Prostate gland (tissue), 2 donors: Measurements from ENCODE around the gene SP7. TPM values are rescaled to one million over a fixed set of nuclear protein-coding genes. Genes with fewer than 3 reads are reported as not detected.
A peak's percentile ranks its signal among the peaks of the same experiment; 100 is the strongest.

Source experiments
- DNase-seq: peaks from one replicate; pipeline ENCODE4 v3.0.0-alpha.2; 2019; ENCODE audit warnings: low spot score
- H3K27ac ChIP-seq, 2 donors: fragments of 200-600 bp; sonication (generic); 2 replicates each; pipeline ENCODE4 v1.5.1; 2017 to 2019
- H3K27me3 ChIP-seq: fragments of 200-600 bp; sonication (generic); replicated peaks from 2 replicates; pipeline ENCODE4 v1.5.1; 2019; ENCODE audit not compliant: insufficient read depth
- H3K36me3 ChIP-seq, 2 donors: fragments of 200-600 bp; sonication (generic); 1 replicate in 1 of 2; 2 replicates in 1 of 2; pipeline versions ENCODE4 v1.5.1 to v1.8.1; 2017 to 2019
- H3K4me1 ChIP-seq: fragments of 200-600 bp; sonication (generic); replicated peaks from 2 replicates; pipeline ENCODE4 v1.5.1; 2019
- H3K4me3 ChIP-seq, 2 donors: fragments of 200-600 bp; sonication (generic); 2 replicates each; pipeline ENCODE4 v1.5.1; 2017 to 2019
- H3K9me3 ChIP-seq: fragments of 200-600 bp; sonication (generic); 2 replicates; pipeline ENCODE4 v1.5.1; 2017
- POLR2A ChIP-seq: fragments of 450-650 bp; IDR thresholded peaks from one replicate; pipeline ENCODE4 v1.6.1; 2016; ENCODE audit warnings: antibody characterized with exemption, mild to moderate bottlenecking
- POLR2AphosphoS5 ChIP-seq: sonication (generic); formaldehyde crosslinking; IDR thresholded peaks from one replicate; pipeline ENCODE4 v1.6.1; 2017; ENCODE audit warnings: antibody characterized with exemption
- WGBS: methylation state at CpG from one replicate; pipeline ENCODE4 v1.1.5; 2018; 5-methylcytosine and 5-hydroxymethylcytosine counted together
- intact Hi-C: fragments of 100-400 bp; cut with DNase I; formaldehyde crosslinking; loops from one replicate; pipeline ENCODE4 v1.14.2; 2022
- total RNA-seq, 2 donors: library from RNA; depleted of rRNA; stranded (reverse); fragments of >200 nt; gene quantifications; one replicate each; pipeline ENCODE4 v1.1.0, GENCODE V29; 2016
- TF ChIP-seq, protein P1 (sequence below), 4 experiments: fragments of 200-600 bp in 2 of 4; fragments of 450-650 bp in 2 of 4; sonication (generic) in 2 of 4; IDR thresholded peaks; 1 replicate in 3 of 4; 2 replicates in 1 of 4; pipeline ENCODE4 v1.5.1; 2016 to 2019; ENCODE audit warnings: antibody characterized with exemption in 4 of 4, mild to moderate bottlenecking in 2 of 4, moderate library complexity in 2 of 4

Gene SP7
- total RNA-seq, 2 donors from 2014 or later = not detected

DNA sequence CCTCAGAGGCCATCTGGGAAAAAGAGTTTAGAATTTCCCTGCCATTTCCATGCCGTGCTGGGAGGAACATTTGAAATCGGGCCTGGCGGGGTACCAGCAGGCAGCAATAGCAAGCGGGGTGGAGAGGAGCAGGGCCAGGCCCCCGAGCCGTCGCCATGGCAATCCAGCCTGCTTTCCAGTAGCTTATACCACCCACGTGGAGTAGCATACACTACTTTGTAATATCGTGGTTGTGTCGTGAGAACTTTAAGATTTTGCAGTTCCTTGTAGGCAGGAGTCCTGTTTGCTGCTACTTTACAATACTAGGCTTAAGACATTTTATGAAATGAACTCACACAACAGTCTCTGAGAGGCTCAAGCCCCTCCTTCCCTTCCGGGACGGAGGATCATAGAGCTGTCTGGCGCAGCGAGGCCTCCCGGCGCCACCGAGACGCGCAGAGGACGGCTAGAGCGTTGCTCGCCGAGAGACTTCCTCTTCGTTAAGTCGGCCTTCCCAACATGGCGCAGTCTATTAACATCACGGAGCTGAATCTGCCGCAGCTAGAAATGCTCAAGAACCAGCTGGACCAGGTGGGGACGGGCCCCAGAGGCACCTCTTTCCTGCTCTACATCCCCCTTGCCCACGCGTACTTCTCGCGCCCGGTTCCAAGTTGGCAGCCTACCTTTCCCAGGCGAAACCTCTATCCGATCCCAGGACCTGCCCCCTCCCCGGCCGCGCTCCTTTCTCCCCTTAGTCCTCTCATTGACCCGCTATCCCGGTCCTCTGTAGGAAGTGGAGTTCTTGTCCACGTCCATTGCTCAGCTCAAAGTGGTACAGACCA is 40.9 kb downstream of the SP7 start, which contains the start of gene PFDN5:
TSS of gene PFDN5 (plus strand) at position 473 of the 821 bp plus-strand sequence. CDS start at position 499, 26 bp downstream.
- Histone ChIP-seq H3K27ac (peak within 1 kb of the TSS; percentile 77 to 79), H3K27me3 (no peaks in the 10 kb centered on the region), H3K9me3 (no peaks in the 10 kb centered on the region), H3K36me3 (peaks cover 0 to 7% of the 10 kb centered on the region in 2 donors), H3K4me1 (peaks cover 3% of the 10 kb centered on the region), H3K4me3 (peak within 1 kb of the TSS; percentile 58 to 87)
- TF ChIP-seq POLR2AphosphoS5 (peak; percentile 96), POLR2A (peak; percentile 74)
- TF ChIP-seq, protein P1, sequence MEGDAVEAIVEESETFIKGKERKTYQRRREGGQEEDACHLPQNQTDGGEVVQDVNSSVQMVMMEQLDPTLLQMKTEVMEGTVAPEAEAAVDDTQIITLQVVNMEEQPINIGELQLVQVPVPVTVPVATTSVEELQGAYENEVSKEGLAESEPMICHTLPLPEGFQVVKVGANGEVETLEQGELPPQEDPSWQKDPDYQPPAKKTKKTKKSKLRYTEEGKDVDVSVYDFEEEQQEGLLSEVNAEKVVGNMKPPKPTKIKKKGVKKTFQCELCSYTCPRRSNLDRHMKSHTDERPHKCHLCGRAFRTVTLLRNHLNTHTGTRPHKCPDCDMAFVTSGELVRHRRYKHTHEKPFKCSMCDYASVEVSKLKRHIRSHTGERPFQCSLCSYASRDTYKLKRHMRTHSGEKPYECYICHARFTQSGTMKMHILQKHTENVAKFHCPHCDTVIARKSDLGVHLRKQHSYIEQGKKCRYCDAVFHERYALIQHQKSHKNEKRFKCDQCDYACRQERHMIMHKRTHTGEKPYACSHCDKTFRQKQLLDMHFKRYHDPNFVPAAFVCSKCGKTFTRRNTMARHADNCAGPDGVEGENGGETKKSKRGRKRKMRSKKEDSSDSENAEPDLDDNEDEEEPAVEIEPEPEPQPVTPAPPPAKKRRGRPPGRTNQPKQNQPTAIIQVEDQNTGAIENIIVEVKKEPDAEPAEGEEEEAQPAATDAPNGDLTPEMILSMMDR (IDR thresholded peaks at IDR 0.05) = peak in 2 of 4 experiments; percentile 48 to 53
- WGBS = 1% methylated on average over 42 of the region's 42 CpGs
- DNase-seq = peak; percentile 89
- intact Hi-C loops = loop anchor here (5.0 kb wide), 1 partner anchor 43 kb away; a partner anchor contains a TSS

DNA sequence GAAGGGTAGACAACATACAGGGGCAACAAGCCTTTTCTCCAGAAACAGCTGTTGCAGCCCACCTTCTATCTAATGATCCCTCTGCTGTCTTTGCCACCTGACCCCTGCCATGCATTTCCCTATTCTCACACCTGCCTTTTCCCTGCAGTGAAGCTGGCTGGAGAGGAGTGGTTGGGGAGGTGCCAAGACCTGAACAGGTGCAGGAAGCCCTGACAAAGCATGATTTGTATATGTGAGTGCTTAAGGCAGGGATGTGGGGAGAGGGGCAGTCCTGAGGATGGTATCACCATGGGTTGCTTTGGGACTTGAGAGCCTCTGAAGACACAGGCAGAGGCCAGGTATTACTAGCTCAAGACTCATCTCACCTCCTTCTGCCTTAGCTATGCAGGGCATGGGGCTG is 43.7 kb downstream of the SP7 start:
- no peak for DNase-seq
- H3K36me3 ChIP-seq = no peaks in the 10 kb centered on the region
- no peak overlapping the region for H3K27ac ChIP-seq
- no peak overlapping the region for H3K4me3 ChIP-seq
- H3K4me1 ChIP-seq = no peaks in the 10 kb centered on the region
- intact Hi-C loops = no loop called here
- H3K27me3 ChIP-seq = no peaks in the 10 kb centered on the region
- H3K9me3 ChIP-seq = no peaks in the 10 kb centered on the region
- TF ChIP-seq POLR2A = no peak
- TF ChIP-seq, protein P1 (IDR thresholded peaks at IDR 0.05) = no peak
- TF ChIP-seq POLR2AphosphoS5 = no peak

DNA sequence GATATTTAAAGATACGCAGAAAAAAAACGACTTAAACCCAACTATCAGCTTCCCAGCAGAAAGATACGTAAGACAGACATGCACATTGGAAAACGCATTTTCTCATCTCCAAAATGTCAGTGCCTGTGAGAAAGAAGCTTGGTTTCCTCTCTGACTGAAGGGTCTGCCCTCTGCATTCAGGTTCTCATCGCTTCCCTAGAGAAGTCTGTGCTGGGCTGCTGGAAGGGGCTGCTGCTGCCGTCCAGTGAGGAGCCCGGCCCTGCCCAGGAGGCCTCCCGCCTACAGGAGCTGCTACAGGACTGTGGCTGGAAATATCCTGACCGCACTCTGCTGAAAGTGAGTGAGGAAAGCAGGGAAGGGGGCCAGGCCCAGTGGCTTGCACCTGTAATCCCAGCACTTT is 45.5 kb downstream of the SP7 start:
- TF ChIP-seq POLR2A (no peak), POLR2AphosphoS5 (no peak)
- TF ChIP-seq, protein P1 (IDR thresholded peaks at IDR 0.05) = no peak
- H3K4me3 ChIP-seq = no peak overlapping the region
- 97% methylated on average over 9 of the region's 9 CpGs for WGBS
- H3K27ac ChIP-seq = no peak overlapping the region
- H3K4me1 ChIP-seq = peaks cover 8% of the 10 kb centered on the region
- DNase-seq = no peak
- no peaks in the 10 kb centered on the region for H3K27me3 ChIP-seq
- no peaks in the 10 kb centered on the region for H3K9me3 ChIP-seq
- intact Hi-C loops = no loop called here
- H3K36me3 ChIP-seq = no peaks in the 10 kb centered on the region

DNA sequence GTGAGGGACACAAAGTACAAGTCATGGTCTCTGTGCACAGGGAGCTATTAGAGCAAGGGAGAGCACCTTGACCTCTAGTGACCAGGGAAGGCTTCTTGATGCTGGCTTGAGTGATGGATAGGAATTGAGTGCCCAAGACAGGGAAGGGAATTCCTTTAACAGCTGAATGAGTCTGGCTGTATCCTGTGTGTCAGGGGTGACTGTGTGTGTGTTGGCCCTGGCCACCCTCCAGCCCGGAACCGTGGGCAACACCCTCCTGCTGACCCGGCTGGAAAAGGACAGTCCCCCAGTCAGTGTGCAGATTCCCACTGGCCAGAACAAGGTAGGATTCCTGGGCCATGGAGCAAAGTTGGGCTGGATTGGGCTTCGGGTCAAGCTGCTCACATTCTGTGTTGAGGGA is 46.3 kb downstream of the SP7 start:
- Histone ChIP-seq H3K27ac (no peak overlapping the region), H3K36me3 (no peaks in the 10 kb centered on the region), H3K9me3 (no peaks in the 10 kb centered on the region), H3K27me3 (no peaks in the 10 kb centered on the region), H3K4me3 (no peak overlapping the region), H3K4me1 (peaks cover 8% of the 10 kb centered on the region)
- TF ChIP-seq POLR2A (no peak), POLR2AphosphoS5 (no peak)
- TF ChIP-seq, protein P1 (IDR thresholded peaks at IDR 0.05) = no peak
- no peak for DNase-seq
- WGBS = 95% methylated on average over 4 of the region's 4 CpGs
- intact Hi-C loops = no loop called here

DNA sequence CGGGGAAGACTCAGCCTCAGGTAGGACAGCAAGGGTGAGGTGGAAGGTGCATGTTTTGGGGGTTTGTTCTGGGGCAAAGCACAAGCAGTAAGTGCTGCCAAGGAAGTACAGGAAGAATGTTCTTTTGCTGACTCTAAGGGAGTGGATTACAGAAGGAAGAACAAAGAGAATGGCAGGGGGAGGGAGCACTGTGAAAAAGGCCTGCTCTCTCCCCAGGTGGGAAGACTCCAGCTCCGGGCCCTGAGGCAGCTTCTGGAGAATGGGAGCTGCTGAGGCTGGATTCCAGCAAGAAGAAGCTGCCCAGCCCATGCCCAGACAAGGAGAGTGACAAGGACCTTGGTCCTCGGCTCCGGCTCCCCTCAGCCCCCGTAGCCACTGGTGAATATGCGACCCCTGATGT is 47.8 kb downstream of the SP7 start:
- peak overlapping the region; percentile 20 to 48 for H3K27ac ChIP-seq
- intact Hi-C loops = no loop called here
- no peak for TF ChIP-seq POLR2AphosphoS5
- TF ChIP-seq POLR2A = no peak
- TF ChIP-seq, protein P1 (IDR thresholded peaks at IDR 0.05) = no peak

More for the DNA sequence above, 47.8 kb downstream of the SP7 start:
- Histone ChIP-seq H3K4me3 (no peak overlapping the region), H3K4me1 (peaks cover 8% of the 10 kb centered on the region), H3K36me3 (no peaks in the 10 kb centered on the region), H3K9me3 (no peaks in the 10 kb centered on the region), H3K27me3 (no peaks in the 10 kb centered on the region)
- 75% methylated on average over 6 of the region's 6 CpGs for WGBS
- peak; percentile 13 for DNase-seq
